Measurements from ENCODE around the gene ARHGAP31.

The ARHGAP31 gene

GRCh38 chr3:119437691-119438258, 143.6 kb downstream of the ARHGAP31 start:
- H3K27ac ChIP-seq (replicated peaks), result no peak overlapping the region
- TF ChIP-seq GABPA (IDR thresholded peaks at IDR 0.05; ENCODE audit: low read depth) (no peak), SPI1 (IDR thresholded peaks at IDR 0.05; ENCODE audit: borderline replicate concordance, low read depth) (no peak), POLR2AphosphoS5 (IDR thresholded peaks at IDR 0.05; ENCODE audit: low read depth) (no peak)
- TF ChIP-seq, protein P1, sequence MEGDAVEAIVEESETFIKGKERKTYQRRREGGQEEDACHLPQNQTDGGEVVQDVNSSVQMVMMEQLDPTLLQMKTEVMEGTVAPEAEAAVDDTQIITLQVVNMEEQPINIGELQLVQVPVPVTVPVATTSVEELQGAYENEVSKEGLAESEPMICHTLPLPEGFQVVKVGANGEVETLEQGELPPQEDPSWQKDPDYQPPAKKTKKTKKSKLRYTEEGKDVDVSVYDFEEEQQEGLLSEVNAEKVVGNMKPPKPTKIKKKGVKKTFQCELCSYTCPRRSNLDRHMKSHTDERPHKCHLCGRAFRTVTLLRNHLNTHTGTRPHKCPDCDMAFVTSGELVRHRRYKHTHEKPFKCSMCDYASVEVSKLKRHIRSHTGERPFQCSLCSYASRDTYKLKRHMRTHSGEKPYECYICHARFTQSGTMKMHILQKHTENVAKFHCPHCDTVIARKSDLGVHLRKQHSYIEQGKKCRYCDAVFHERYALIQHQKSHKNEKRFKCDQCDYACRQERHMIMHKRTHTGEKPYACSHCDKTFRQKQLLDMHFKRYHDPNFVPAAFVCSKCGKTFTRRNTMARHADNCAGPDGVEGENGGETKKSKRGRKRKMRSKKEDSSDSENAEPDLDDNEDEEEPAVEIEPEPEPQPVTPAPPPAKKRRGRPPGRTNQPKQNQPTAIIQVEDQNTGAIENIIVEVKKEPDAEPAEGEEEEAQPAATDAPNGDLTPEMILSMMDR (IDR thresholded peaks at IDR 0.05; ENCODE audit: insufficient read depth, low read length), result no peak
- TF ChIP-seq, protein P2, sequence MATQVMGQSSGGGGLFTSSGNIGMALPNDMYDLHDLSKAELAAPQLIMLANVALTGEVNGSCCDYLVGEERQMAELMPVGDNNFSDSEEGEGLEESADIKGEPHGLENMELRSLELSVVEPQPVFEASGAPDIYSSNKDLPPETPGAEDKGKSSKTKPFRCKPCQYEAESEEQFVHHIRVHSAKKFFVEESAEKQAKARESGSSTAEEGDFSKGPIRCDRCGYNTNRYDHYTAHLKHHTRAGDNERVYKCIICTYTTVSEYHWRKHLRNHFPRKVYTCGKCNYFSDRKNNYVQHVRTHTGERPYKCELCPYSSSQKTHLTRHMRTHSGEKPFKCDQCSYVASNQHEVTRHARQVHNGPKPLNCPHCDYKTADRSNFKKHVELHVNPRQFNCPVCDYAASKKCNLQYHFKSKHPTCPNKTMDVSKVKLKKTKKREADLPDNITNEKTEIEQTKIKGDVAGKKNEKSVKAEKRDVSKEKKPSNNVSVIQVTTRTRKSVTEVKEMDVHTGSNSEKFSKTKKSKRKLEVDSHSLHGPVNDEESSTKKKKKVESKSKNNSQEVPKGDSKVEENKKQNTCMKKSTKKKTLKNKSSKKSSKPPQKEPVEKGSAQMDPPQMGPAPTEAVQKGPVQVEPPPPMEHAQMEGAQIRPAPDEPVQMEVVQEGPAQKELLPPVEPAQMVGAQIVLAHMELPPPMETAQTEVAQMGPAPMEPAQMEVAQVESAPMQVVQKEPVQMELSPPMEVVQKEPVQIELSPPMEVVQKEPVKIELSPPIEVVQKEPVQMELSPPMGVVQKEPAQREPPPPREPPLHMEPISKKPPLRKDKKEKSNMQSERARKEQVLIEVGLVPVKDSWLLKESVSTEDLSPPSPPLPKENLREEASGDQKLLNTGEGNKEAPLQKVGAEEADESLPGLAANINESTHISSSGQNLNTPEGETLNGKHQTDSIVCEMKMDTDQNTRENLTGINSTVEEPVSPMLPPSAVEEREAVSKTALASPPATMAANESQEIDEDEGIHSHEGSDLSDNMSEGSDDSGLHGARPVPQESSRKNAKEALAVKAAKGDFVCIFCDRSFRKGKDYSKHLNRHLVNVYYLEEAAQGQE (IDR thresholded peaks at IDR 0.05; ENCODE audit: insufficient replicate concordance, low read depth), result no peak
- H3K4me3 ChIP-seq (replicated peaks; ENCODE audit: insufficient read depth, low read length), result no peak overlapping the region
- H3K27me3 ChIP-seq (ENCODE audit: insufficient read depth, poor library complexity, severe bottlenecking), result no peaks in the 10 kb centered on the region
- DNase-seq (ENCODE audit: low read depth in 1 of 2, low spot score in 1 of 2), result no peak

GRCh38 chr3:119443179-119443578, 149.0 kb downstream of the ARHGAP31 start:
- Histone ChIP-seq H3K4me3 (replicated peaks; ENCODE audit: insufficient read depth, low read length) (no peak overlapping the region), H3K27ac (replicated peaks) (no peak overlapping the region), H3K27me3 (ENCODE audit: insufficient read depth, poor library complexity, severe bottlenecking) (no peaks in the 10 kb centered on the region)
- no peak for DNase-seq (ENCODE audit: low read depth in 1 of 2, low spot score in 1 of 2)
- TF ChIP-seq, protein P2 (IDR thresholded peaks at IDR 0.05; ENCODE audit: insufficient replicate concordance, low read depth), result no peak
- TF ChIP-seq SPI1 (IDR thresholded peaks at IDR 0.05; ENCODE audit: borderline replicate concordance, low read depth), result no peak
- TF ChIP-seq GABPA (IDR thresholded peaks at IDR 0.05; ENCODE audit: low read depth), result no peak
- TF ChIP-seq POLR2AphosphoS5 (IDR thresholded peaks at IDR 0.05; ENCODE audit: low read depth), result no peak
- TF ChIP-seq, protein P1 (IDR thresholded peaks at IDR 0.05; ENCODE audit: insufficient read depth, low read length), result no peak

GRCh38 chr3:119444590-119444989, 150.4 kb downstream of the ARHGAP31 start:
- H3K27me3 ChIP-seq (ENCODE audit: insufficient read depth, poor library complexity, severe bottlenecking), result no peaks in the 10 kb centered on the region
- DNase-seq (ENCODE audit: low read depth in 1 of 2, low spot score in 1 of 2), result no peak
- no peak overlapping the region for H3K27ac ChIP-seq (replicated peaks)
- no peak overlapping the region for H3K4me3 ChIP-seq (replicated peaks; ENCODE audit: insufficient read depth, low read length)
- TF ChIP-seq, protein P2 (IDR thresholded peaks at IDR 0.05; ENCODE audit: insufficient replicate concordance, low read depth), result no peak
- TF ChIP-seq SPI1 (IDR thresholded peaks at IDR 0.05; ENCODE audit: borderline replicate concordance, low read depth) (no peak), POLR2AphosphoS5 (IDR thresholded peaks at IDR 0.05; ENCODE audit: low read depth) (no peak), GABPA (IDR thresholded peaks at IDR 0.05; ENCODE audit: low read depth) (no peak)
- TF ChIP-seq, protein P1 (IDR thresholded peaks at IDR 0.05; ENCODE audit: insufficient read depth, low read length), result no peak
